Stimulated activated naive B cell treated with anti-CD40 and anti-IgM and Interleukin-4, amounts not matched to agents 10 μg/mL and 1 μg/mL and 100 μg/mL, for 72 hours (primary cell): ENCODE measurements around the gene ZNF219.

Experiments
- ATAC-seq, 2 donors: fragments of 150-1000 bp; cut with Tn5 transposase; replicated peaks; 2 replicates each; pipeline ENCODE4 v1.10.0; 2021; ENCODE audit warnings: moderate library complexity in 1 of 2
- DNase-seq: peaks from one replicate; pipeline ENCODE4 v3.0.0; 2021
- H3K27ac Mint-ChIP-seq: one replicate; pipeline ENCODE4 v1.8.0; 2022; ENCODE audit warnings: mild to moderate bottlenecking, mixed read lengths
- H3K27me3 Mint-ChIP-seq, 2 donors: one replicate each; pipeline ENCODE4 v1.8.0; 2022; ENCODE audit warnings: mixed read lengths in 2 of 2
- H3K36me3 Mint-ChIP-seq, 2 donors: one replicate each; pipeline ENCODE4 v1.8.0; 2022; ENCODE audit warnings: mixed read lengths in 2 of 2, mild to moderate bottlenecking in 1 of 2
- H3K4me1 Mint-ChIP-seq, 2 donors: one replicate each; pipeline ENCODE4 v1.8.0; 2022; ENCODE audit warnings: mixed read lengths in 2 of 2, mild to moderate bottlenecking in 1 of 2
- H3K4me3 Mint-ChIP-seq, 2 donors: one replicate each; pipeline ENCODE4 v1.8.0; 2022; ENCODE audit warnings: mild to moderate bottlenecking in 2 of 2, mixed read lengths in 2 of 2, moderate library complexity in 1 of 2
- H3K9me3 Mint-ChIP-seq, 2 donors: one replicate each; pipeline ENCODE4 v1.8.0; 2022; ENCODE audit warnings: mixed read lengths in 2 of 2, mild to moderate bottlenecking in 1 of 2

ZNF219 gene

GRCh38 chr14:21096978-21097635 lies 1.3 kb downstream of the ZNF219 start:
- ATAC-seq (no peak), DNase-seq (no peak)
- Mint-ChIP-seq H3K4me1 (peaks cover 20 to 35% of the 10 kb centered on the region in 2 donors), H3K27me3 (peaks cover 7 to 16% of the 10 kb centered on the region in 2 donors), H3K4me3 (peak overlapping the region; percentile 77 to 81), H3K27ac (peak overlapping the region; percentile 65), H3K36me3 (peaks cover 0 to 3% of the 10 kb centered on the region in 2 donors), H3K9me3 (no peaks in the 10 kb centered on the region)

GRCh38 chr14:21096438-21096837 lies 2.0 kb downstream of the ZNF219 start:
- DNase-seq, result no peak
- peaks cover 0 to 3% of the 10 kb centered on the region in 2 donors for H3K36me3 Mint-ChIP-seq
- no peaks in the 10 kb centered on the region for H3K9me3 Mint-ChIP-seq
- ATAC-seq, result no peak
- peaks cover 19 to 34% of the 10 kb centered on the region in 2 donors for H3K4me1 Mint-ChIP-seq
- H3K27ac Mint-ChIP-seq, result no peak overlapping the region
- H3K4me3 Mint-ChIP-seq, result no peak overlapping the region
- peaks cover 7 to 16% of the 10 kb centered on the region in 2 donors for H3K27me3 Mint-ChIP-seq

- no peak overlapping the region for H3K4me3 Mint-ChIP-seq
- peaks cover 19 to 34% of the 10 kb centered on the region in 2 donors for H3K4me1 Mint-ChIP-seq
- no peaks in the 10 kb centered on the region for H3K9me3 Mint-ChIP-seq
- no peak overlapping the region for H3K27ac Mint-ChIP-seq
- H3K27me3 Mint-ChIP-seq, result peaks cover 7 to 9% of the 10 kb centered on the region in 2 donors
- DNase-seq (no peak), ATAC-seq (no peak)
- peaks cover 3% of the 10 kb centered on the region in 2 donors for H3K36me3 Mint-ChIP-seq
These were observed 2.8 kb downstream of the ZNF219 start for GRCh38 chr14:21095430-21096205.

GRCh38 chr14:21093769-21094681 lies 4.4 kb downstream of the ZNF219 start:
- H3K4me1 Mint-ChIP-seq, result peaks cover 15 to 26% of the 10 kb centered on the region in 2 donors
- no peak for DNase-seq
- peaks cover 0 to under 1% of the 10 kb centered on the region in 2 donors for H3K27me3 Mint-ChIP-seq
- ATAC-seq, result no peak
- peaks cover 3% of the 10 kb centered on the region in 2 donors for H3K36me3 Mint-ChIP-seq
- no peaks in the 10 kb centered on the region for H3K9me3 Mint-ChIP-seq
- H3K27ac Mint-ChIP-seq, result no peak overlapping the region
- H3K4me3 Mint-ChIP-seq, result no peak overlapping the region

DNA sequence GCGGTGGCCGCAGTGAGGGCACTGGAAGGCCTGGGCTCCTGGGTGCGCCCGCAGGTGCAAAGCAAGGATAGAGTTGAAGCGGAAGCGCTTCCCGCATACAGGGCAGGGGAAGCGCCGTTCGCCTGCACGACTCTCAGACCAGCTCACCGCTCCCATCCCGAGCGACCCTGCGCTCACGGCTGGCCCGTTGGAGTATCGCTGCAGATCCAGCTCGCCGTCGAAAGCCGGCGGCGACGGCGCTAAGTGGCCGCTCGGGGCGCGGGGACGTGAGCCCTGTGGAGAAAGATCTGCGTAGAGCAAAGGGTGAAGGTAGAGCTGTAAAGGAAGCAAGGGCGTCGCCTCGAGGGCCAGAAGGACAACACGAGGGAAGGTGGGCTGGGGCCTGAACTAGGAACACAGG lies 5.4 kb downstream of the ZNF219 start:
- peaks cover 12 to 24% of the 10 kb centered on the region in 2 donors for H3K4me1 Mint-ChIP-seq
- no peak overlapping the region for H3K4me3 Mint-ChIP-seq
- H3K9me3 Mint-ChIP-seq, result no peaks in the 10 kb centered on the region
- no peak for ATAC-seq
- H3K36me3 Mint-ChIP-seq, result peaks cover 3% of the 10 kb centered on the region in 2 donors
- no peak overlapping the region for H3K27ac Mint-ChIP-seq
- H3K27me3 Mint-ChIP-seq, result no peaks in the 10 kb centered on the region
- DNase-seq, result no peak

GRCh38 chr14:21092273-21093011 lies 6.0 kb downstream of the ZNF219 start:
- peaks cover 17 to 28% of the 10 kb centered on the region in 2 donors for H3K4me1 Mint-ChIP-seq
- H3K4me3 Mint-ChIP-seq, result no peak overlapping the region
- ATAC-seq (peak; percentile 82 to 89), DNase-seq (peak; percentile 81)
- H3K36me3 Mint-ChIP-seq, result peaks cover 3% of the 10 kb centered on the region in 2 donors
- H3K9me3 Mint-ChIP-seq, result no peaks in the 10 kb centered on the region
- H3K27me3 Mint-ChIP-seq, result no peaks in the 10 kb centered on the region
- no peak overlapping the region for H3K27ac Mint-ChIP-seq

DNA sequence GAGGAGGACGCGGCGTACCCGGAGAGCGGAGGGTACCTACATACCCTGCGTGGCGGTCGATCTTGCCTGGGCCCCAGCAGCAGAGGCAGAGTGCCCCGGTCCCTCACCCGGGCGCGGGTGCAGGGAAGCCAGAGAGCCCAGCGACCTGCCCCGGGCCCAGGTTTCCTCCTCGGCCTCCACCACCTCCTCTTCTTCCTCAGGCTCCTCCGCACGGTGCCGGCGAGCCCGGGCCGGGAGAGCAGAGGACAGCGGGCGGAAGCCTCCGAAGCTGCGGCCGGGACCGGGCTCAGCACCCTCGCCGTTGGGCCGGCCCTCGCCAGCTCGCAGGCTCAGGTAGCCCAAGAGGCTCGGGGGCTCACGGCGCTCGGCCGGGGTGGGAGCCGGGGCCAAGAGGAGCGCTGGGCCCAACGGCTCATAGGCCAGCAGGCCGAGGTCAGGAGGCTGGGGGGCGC lies 6.6 kb downstream of the ZNF219 start:
- ATAC-seq, result no peak
- Mint-ChIP-seq H3K4me3 (no peak overlapping the region), H3K36me3 (peaks cover 3% of the 10 kb centered on the region in 2 donors), H3K27me3 (no peaks in the 10 kb centered on the region), H3K4me1 (peaks cover 15 to 28% of the 10 kb centered on the region in 2 donors), H3K27ac (no peak overlapping the region), H3K9me3 (no peaks in the 10 kb centered on the region)
- no peak for DNase-seq

GRCh38 chr14:21090940-21091663 lies 7.4 kb downstream of the ZNF219 start:
- H3K9me3 Mint-ChIP-seq, result no peaks in the 10 kb centered on the region
- peaks cover 3% of the 10 kb centered on the region in 2 donors for H3K36me3 Mint-ChIP-seq
- peak overlapping the region; percentile 65 for H3K27ac Mint-ChIP-seq
- no peak for ATAC-seq
- DNase-seq, result no peak
- H3K4me1 Mint-ChIP-seq, result peaks cover 18 to 32% of the 10 kb centered on the region in 2 donors
- no peaks in the 10 kb centered on the region for H3K27me3 Mint-ChIP-seq
- H3K4me3 Mint-ChIP-seq, result no peak overlapping the region

GRCh38 chr14:21090194-21090939 lies 8.1 kb downstream of the ZNF219 start:
- no peak overlapping the region for H3K4me3 Mint-ChIP-seq
- no peaks in the 10 kb centered on the region for H3K9me3 Mint-ChIP-seq
- no peak for ATAC-seq
- DNase-seq, result no peak
- peaks cover 3 to 6% of the 10 kb centered on the region in 2 donors for H3K36me3 Mint-ChIP-seq
- H3K27ac Mint-ChIP-seq, result no peak overlapping the region
- peaks cover 17 to 28% of the 10 kb centered on the region in 2 donors for H3K4me1 Mint-ChIP-seq
- H3K27me3 Mint-ChIP-seq, result no peaks in the 10 kb centered on the region

- H3K27me3 Mint-ChIP-seq, result no peaks in the 10 kb centered on the region
- no peak for DNase-seq
- no peak overlapping the region for H3K27ac Mint-ChIP-seq
- peaks cover 3 to 6% of the 10 kb centered on the region in 2 donors for H3K36me3 Mint-ChIP-seq
- ATAC-seq, result no peak
- H3K4me1 Mint-ChIP-seq, result peaks cover 17 to 26% of the 10 kb centered on the region in 2 donors
- no peaks in the 10 kb centered on the region for H3K9me3 Mint-ChIP-seq
- H3K4me3 Mint-ChIP-seq, result no peak overlapping the region
These were observed 8.6 kb downstream of the ZNF219 start for GRCh38 chr14:21089877-21090193.

DNA sequence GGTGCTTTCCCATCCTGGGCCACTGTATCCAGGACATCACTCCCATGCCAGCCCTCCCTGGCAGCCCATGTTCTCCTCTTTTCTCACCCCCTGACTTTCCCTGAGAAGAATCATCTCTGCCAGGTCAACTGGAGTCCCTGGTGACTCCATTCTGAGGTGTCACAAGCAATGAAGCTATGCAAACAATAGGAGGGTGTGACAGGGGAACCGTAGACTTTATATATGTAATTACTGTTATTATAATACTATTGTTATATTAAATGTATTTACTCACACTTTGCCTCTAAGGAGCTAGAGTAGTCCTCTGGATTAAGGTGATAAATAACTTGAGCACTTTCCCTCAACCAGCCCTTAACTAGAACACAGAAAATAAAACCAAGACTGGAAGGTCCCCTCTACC lies 9.2 kb downstream of the ZNF219 start:
- Mint-ChIP-seq H3K9me3 (no peaks in the 10 kb centered on the region), H3K4me1 (peaks cover 17 to 26% of the 10 kb centered on the region in 2 donors), H3K36me3 (peaks cover 4 to 6% of the 10 kb centered on the region in 2 donors), H3K27me3 (no peaks in the 10 kb centered on the region), H3K27ac (peak overlapping the region; percentile 38), H3K4me3 (no peak overlapping the region)
- ATAC-seq (no peak), DNase-seq (no peak)

DNA sequence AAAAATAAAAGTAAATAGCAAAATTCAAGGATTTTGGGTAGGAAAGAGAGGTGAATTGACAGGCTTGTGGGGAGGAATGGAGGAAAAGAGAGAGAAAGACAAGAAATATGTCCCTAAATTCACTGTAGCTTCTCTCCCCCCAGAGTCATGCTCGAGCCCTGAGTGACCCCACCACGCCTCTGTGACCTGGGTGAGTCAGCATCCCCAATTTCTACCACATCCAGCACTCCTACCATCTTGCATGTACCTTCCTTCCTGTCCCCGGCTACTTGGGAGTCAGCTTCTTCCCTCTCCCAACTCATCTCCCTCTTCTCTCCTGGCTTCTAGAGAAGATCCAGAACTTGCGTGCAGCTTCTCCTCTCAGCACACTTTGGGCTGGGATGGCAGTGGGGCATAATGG lies 9.8 kb downstream of the ZNF219 start:
- Mint-ChIP-seq H3K36me3 (peaks cover 6 to 7% of the 10 kb centered on the region in 2 donors), H3K27me3 (no peaks in the 10 kb centered on the region), H3K4me1 (peaks cover 17 to 26% of the 10 kb centered on the region in 2 donors), H3K27ac (peak overlapping the region; percentile 38), H3K4me3 (no peak overlapping the region), H3K9me3 (no peaks in the 10 kb centered on the region)
- no peak for ATAC-seq
- no peak for DNase-seq
